Left renal pelvis (tissue), 4 donors: ENCODE data around the gene EP400. TPM values are rescaled to one million over a fixed set of nuclear protein-coding genes. Genes with fewer than 3 reads are reported as not detected.
"Not testable (repeated sequence)": the region's sequence is repeated elsewhere in the genome, so short reads cannot be mapped to it uniquely, and the experiment has no call there.

Experiments
- DNase-seq, 4 donors: peaks; one replicate each; pipeline ENCODE4 v3.0.0-alpha.2; 2013; ENCODE audit warnings: low read depth in 4 of 4, low spot score in 3 of 4
- polyA plus RNA-seq, 4 donors: library from polyadenylated mRNA; unstranded; fragments of 120-200 nt; gene quantifications; one replicate each; pipeline ENCODE4 v1.2.1, GENCODE V29; 2013; ENCODE audit not compliant: insufficient read length in 4 of 4

EP400 gene
- polyA plus RNA-seq, 4 donors, result 31.9 to 43.0 (median 38.2) TPM

DNA sequence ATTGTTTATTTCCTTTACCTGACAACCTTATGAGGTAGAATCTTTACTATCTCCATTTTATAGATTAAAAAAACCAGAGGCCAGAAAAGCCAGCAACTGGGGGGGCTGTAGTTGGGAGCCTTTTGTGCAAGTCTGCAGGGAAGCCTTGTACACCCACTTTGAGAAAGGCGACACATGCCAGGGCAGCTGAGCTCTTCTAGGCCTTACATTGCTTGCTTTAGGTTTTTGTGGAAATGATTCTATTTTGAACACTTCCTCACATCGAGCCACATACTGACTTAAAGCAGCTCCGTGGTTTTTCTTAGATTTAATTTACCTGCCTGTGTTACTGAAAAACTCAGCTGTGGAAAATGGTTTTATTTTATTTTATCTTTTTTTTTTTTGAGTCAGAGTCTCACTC, 34.6 kb downstream of the EP400 start:
- no peak for DNase-seq

DNA sequence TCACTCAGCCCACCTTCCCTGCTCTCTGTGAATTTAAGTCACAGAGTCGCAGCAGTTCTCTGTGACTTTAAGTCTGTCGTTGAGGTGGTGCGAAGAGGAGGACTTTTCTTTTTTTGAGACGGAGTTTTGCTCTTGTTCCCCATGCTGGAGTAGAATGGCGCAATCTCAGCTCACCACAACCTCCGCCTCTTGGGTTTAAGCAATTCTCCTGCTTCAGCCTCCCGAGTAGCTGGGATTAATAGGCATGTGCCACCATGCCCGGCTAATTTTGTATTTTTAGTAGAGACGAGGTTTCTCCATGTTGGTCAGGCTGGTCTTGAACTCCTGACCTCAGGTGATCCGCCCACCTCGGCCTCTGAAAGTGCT, 35.8 kb downstream of the EP400 start:
- DNase-seq, result not testable (repeated sequence)

DNA sequence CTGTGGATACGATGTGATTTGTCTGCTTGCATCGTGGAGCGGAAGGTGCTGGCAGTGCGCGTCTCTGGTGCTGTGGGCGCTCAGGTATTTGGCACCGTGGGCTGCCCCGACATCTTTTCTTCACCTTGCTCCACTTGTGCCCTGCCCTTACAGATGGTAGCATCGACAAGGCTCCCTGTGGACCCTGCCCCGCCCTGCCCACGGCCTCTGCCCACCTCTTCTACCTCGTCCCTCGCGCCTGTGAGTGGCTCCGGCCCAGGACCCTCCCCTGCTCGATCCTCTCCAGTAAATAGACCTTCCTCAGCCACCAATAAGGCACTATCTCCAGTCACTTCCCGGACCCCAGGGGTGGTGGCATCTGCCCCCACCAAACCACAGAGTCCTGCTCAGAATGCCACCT, 36.6 kb downstream of the EP400 start:
- no peak for DNase-seq

DNA sequence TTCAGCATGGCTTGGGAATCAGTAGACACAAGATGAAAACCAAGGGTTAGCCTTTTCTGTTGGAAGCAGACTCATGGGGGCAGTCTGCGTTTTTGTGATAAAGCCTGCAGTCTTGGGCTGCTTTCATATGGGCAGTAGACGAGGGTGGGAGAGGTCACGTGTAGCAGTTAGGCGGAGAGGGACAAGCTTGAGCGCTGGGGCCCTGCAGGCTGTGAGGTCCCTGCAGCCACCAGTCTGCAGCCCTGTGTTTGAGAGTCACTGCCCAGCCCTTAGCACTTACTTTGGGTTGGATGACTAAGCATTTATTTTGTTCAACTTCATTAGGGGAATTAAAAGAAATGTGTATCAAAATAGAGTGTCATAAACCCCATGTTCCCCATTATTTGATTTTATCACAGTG, 37.2 kb downstream of the EP400 start:
- DNase-seq, result no peak

DNA sequence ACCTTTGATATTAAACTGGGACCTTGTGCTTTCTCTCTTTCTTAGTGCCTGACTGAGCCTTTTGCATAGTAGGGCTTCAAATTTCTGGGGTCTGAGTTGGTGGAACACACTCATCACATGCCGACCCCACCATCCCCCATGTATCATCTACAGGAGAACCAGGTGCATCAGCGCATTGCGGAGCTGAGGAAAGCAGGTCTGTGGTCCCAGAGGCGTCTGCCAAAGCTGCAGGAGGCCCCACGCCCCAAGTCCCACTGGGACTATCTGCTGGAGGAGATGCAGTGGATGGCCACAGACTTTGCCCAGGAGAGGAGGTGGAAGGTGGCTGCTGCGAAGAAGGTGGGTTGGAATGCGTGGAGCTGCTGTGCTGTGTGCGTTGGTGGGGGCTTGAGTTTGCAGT, 37.8 kb downstream of the EP400 start:
- no peak for DNase-seq

DNA sequence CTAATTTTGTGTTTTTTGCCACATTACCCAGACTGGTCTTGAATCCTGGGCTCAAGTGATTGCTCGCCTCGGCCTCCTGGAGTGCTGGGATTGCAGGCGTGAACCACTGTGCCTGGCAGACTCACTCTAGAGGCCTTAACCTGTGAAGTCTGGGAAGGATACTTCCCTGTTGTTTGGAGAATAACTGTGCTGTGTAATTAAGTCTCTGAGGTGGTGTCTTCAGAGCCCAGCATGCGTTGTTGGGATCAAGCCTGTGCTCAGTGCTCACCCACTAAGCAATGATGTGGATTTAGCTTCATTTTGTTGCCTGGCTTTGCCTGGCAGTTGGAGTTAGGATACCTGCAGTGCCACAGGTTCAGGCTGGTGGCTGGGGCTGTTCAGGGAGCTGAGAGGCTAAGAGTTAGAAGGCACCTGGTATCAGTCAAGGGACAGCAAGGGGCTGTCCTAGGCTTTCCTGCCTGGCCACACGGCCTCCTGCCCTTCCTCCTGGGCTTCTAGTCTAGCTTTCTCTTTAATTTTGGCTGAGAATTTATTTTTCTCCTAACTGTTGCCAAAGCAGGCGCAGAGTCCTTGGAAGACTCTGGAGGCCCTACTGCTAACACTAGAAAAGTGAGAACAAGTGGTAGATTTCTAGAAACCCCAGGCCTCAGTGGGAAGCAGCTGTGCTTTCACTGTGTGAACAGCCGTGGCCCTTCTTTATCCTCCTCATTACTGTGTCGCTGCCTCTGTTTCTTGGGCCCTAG, 38.5 kb downstream of the EP400 start:
- DNase-seq, result no peak

DNA sequence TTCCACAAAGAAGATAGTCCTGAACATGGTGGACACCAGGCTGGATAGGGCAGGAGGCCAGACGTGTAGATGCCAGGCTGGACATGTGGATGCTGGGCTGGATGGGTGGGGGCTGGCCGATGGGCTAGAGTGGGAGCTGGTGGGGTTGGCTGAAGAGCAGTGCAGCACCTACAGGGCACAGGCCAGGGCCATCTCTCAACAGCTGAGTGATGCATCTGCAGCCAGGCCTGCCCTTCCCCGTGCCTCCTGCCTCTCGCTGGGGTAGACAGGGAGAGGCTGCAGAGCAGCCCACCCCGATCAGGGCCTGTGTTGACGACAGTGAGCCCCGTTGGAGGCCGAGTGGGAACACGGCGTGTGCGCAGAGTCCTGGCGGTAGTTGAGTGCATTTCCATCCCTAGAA, 39.3 kb downstream of the EP400 start:
- DNase-seq, result no peak

DNA sequence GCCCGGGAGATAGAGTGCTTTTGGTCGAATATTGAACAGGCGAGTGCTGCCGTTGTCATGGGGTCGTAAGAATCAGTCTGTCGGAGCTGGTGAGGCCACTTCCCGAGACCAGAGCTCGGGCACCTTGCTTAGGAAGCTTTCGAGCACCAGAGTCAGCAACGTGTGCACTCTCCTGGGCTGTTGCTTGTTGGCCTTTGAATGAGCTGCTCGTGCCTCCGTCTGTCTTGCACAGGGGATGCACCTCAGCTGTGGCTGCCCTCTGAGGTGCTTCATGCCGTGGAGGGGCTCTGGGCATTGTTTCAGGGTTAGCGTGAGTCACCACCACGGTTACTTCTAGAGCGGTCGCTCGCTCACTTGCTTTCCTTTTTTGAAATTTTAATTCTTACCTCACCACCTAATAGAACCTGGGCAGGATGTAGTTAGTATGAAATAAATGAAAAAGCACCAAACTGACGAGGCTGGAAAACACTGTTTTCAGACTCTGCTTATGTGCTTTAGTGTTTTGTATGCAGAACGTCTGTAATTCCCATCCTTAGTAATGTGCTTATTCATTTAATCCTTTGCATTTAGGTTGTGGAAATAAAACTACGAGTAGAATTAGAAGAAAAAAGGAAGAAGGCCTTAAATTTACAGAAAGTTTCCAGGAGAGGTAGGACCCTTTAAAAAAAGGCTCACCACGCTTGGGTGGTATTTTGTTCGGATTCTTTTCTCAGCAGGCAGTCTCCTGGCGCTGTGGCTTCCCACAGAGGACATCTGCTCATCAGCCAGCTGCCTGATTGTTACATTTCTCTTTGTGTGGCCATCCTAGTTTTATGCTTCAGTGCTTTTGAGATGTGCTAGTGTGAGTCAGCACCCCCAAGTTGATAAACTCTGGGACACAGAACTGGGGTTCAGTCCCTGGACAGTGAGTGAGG, 40.6 kb downstream of the EP400 start:
- DNase-seq, result no peak

DNA sequence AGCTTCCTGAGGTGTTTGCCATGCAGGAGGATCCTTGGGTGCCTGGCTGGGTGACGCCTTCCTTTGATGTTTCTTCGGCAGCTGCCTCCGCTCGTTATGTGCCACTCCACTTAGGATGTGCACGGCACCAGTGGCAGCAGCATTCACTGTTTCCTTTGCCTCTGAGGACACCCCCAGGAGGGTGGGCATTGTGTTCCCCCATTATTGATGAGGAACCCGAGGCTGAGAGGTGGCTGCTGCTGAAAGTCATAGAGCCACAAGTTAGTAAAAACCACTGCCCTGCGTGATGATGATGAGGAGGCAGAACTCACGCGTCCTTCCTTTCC, 41.2 kb downstream of the EP400 start:
- DNase-seq, result no peak

DNA sequence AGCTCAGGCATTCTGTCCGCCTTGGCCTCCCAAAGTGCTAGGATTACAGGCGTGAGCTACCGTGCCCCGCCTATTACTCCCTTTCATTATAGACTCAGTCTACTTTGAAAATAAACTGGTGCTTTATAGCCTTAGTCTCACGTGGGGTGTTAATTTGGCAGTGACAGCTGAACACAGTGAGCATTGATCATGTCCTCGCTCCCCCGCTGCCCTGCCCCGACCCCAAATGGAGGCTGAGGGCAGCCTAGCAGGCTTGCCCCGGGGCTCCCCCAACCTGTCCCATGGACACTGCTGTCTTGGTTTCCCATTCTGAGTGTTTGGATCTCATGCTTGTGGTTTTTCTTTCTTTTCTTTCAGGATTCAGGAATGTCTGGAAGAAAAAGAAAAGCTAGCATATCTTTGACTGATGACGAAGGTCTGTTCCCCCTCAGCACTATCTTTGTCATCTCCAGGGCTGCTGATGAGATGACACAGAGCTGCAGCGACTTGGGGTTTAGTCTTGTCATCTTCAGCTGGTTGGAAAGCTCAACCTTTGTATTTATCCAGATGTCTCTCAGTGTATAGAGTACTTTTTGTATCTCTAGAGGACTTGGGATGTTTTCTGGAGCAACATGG, 42.2 kb downstream of the EP400 start:
- no peak for DNase-seq

DNA sequence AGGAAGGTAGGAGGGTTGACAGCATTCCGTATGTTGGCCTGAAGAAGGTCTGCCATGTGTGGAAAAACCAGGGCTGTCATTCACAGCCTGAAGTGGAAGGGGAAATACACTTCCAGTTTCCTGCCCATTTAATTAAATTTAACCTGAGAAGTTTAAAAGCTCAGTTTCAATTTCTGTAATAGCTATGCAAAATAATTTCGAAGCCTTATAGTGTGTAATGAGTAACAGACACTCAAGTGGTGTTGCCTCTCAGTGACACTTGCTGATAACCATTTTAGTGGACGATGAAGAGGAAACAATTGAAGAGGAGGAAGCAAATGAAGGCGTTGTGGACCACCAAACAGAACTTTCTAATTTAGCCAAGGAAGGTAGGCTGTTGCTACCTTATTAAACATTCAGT, 44.8 kb downstream of the EP400 start:
- no peak for DNase-seq

DNA sequence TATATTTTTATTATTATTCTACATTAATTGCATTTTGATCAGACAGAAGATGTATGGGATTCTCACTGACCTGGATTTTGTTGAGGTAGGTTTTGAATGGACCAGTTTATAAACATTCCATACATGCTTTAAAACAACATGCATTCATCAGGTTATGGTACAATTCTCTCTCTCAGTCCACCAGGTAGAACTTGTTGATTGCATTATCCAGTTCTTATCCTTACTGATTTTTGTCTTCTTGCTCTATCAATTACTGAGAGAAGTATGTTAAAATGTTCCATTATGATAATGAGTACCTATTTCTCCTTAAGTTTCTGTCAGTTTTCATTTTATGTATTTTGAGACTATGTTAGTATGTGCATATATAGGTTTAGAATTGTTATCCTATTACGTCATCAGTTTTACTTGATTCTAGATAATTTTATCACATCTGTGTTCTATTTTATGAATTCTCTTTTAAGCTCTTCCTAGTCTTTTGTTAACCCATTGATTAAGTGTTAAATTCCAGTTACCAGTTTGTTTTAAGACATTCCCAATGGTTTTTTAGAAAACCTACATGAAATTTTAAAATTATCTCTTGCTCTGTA, 50.6 kb downstream of the EP400 start:
- DNase-seq, result no peak

DNA sequence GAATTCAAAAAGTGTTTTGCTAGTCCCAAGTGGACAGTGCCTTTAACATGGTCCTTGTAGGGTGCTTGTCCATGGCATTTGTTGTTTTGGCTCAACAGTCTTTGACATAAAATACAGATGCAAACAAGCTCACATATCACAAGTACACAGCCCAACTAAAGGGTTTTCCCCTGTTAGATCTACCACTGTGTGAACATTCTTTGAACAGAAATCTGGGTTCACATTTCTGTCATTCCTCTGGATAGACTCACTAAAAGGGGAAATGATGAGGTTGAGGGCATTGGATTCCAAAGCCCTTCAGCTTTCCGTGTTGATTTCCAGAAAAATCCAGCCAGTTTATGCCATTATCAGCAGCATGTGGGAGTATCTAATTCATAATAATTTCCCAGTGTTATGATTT, 54.1 kb downstream of the EP400 start:
- DNase-seq, result no peak

DNA sequence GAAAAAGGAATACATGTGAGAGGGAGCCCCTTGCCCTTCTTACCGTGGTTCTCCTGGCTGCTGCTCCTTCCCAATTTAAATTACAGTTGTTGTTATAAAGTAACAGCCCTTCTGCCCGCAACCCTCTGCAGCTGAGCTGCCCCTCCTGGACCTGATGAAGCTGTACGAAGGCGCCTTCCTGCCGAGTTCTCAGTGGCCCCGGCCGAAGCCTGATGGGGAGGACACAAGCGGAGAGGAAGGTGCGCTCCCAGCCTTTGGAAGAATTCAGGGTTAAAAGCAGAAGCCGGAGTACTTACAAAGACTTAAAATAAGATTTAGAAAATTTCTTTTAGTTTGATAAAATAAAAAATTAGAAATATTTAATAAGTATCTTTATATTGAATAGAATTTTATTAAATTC, 55.2 kb downstream of the EP400 start:
- DNase-seq, result no peak

DNA sequence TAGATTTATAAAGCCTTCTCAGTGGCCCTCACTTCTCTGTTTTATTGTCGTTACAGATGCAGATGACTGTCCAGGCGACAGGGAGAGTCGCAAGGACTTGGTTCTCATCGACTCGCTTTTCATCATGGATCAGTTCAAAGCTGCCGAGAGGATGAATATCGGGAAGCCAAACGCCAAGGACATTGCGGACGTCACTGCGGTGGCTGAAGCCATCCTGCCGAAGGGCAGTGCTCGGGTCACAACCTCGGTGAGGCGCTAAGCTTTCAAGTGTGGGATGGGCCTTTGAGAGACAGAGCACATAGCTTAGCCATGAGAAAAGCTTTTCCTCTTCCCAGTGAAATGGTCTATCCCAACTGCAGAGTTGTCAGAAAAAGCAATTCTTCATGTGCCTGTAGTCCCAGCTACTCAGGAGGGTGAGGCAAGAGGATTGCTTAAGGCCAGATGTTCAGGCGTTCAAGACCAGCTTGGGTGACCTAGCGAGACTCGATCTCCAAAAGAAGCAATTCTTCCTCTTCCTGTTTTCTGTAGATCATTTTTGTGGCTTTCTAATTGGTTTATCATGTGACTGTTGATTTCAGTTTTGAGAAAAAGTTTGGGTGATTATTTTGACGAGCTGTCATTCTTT, 56.4 kb downstream of the EP400 start:
- DNase-seq, result no peak

DNA sequence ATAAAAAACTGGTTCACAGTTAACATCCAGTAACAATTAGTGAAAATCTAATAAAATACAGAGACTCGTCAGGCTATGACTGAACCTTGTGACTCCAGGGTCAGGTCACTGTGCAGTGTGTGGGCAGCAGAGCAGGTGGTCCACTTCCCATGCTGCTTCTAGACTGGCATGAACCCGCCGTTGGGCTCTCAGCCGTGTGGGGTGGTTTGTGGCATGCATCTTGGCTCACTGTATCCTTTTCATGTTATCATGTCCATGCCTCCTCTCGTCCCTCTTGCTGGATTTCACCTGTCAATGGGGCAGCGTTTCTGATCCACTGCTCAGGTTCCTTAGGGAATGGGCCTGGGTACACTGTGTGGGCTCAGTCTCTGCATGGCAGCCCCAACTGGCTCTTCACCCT, 57.3 kb downstream of the EP400 start:
- no peak for DNase-seq

DNA sequence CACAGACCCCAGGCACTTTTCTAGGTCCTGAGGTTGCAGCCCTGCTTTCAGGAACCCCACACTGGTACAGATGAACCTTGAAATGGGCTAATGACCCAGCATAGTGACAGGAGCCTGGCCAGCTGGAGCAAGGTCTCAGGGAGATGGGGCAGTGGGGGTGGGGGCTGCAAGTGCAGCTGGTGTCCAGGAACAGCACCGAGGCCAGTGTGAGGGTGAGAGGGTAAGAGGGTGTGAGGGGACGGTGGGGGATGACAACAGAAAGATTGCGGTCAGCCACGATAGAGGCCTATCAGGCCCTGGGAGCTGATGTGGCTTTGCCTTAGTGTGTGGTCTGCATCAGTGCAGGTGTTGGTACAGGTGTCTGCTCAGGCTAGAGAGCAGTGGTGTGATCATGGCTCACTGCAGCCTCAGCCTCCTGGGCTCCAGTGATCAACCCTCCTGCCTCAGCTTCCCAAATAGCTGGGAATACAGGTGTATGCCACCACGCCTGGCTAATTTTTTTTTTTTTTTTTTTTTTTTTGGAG, 59.7 kb downstream of the EP400 start:
- no peak for DNase-seq

DNA sequence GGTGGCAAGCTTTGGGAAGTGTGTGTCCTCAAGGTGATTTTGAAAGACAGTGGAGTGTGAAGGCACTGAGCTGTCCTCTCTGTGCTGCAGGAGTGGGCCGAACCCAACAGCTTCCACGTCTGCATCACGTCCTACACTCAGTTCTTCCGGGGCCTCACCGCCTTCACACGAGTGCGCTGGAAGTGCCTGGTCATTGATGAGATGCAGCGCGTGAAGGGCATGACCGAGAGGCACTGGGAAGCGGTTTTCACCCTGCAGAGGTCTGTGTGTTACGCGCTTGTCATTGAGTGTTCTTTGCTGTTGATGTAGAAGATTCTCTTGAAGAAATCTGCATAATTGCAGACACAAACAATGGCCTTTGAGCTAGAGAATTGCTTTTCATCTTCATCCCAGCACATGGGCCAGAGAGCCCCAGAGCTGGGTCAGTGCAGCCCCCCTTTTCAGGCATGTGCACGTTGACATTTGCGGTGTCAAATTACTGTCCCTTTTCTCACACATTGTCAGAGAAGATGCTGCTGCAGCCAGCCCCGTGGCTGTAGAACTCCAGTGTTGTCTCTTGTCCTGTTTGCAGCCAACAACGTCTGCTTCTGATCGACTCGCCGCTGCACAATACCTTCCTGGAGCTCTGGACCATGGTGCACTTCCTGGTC, 63.3 kb downstream of the EP400 start:
- peak in 1 of 4 donors; percentile 3 for DNase-seq

DNA sequence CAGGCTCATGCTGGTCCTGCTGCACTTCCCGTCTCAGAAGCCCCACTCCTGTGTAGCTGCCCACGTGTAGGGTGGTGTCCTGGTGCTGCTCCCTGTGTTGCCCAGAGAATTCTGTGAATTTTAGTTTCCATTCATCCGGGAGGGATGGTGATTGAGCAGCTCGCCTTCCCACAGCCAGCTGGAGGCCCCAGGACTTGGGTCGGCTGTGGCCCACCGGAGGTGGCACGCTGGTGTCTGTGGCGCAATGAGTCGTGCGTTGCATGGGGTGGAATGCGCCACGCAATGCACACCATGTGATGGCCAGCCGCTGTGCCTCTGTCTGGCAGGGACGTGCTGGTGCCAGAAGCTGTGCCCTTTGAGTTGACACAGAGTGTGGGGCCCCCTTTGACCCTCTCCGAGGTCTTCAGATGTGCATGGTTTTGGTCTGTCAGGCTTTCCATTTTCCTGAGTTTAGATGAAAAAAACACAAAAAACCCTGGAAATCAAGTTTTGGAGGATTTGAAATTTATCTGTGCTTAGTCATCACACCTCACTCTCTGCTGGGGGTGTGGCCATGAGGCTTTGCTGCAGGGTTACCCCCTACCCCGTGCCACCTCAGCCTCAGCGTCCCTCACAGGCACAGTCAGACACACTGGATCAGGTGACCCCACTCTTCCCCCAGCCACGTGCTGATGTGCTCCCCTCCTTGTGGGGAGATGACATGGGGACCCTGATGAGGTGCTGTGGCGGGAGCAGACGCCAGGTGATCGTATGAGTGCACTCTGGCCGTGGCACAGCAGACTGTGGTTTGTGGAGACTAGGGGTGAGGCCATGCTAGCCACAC, 64.6 kb downstream of the EP400 start:
- DNase-seq, result no peak
